ENCODE results near the gene RFTN1. TPM values are rescaled to one million over a fixed set of nuclear protein-coding genes. Genes with fewer than 3 reads are reported as not detected.
A peak's percentile ranks its signal among the peaks of the same experiment; 100 is the strongest.

The RFTN1 gene
- total and polyA plus RNA-seq, 2 donors from 2014 or later, result 15.3 to 34.1 TPM

GRCh38 chr3:16496008-16496407, 17.5 kb downstream of the RFTN1 start:
- TF ChIP-seq CTCF (IDR thresholded peaks at IDR 0.05; ENCODE audit: borderline replicate concordance, extremely low read depth, insufficient read depth), result no peak
- no peaks in the 10 kb centered on the region for H3K9me3 ChIP-seq (ENCODE audit: control insufficient read depth in 2 of 3, insufficient read depth in 1 of 3, low read length in 3 of 3)
- H3K27me3 ChIP-seq (ENCODE audit: control insufficient read depth, insufficient read depth, low read length), result no peaks in the 10 kb centered on the region
- DNase-seq (no peak), FAIRE-seq (no peak)
- H3K36me3 ChIP-seq (ENCODE audit: control insufficient read depth in 2 of 3, insufficient read depth in 3 of 3, low read length in 3 of 3), result peaks cover 0 to 6% (median 0%) of the 10 kb centered on the region in 3 donors
- intact Hi-C loops (cut with DNase I), result no loop called here
- H3K9ac ChIP-seq (ENCODE audit: low read length in 3 of 3), result no peak overlapping the region
- no peak overlapping the region for H3K27ac ChIP-seq (ENCODE audit: low read depth in 2 of 2, low read length in 2 of 2)
- peaks cover 0 to 8% (median 6%) of the 10 kb centered on the region in 3 donors for H3K4me1 ChIP-seq (ENCODE audit: control insufficient read depth in 2 of 3, insufficient read depth in 2 of 3, low read depth in 1 of 3, low read length in 3 of 3)
- H3K4me3 ChIP-seq (ENCODE audit: low read length in 3 of 3), result no peak overlapping the region

- FAIRE-seq (no peak), DNase-seq (peak in 1 of 5 donors; percentile 68)
- H3K9ac ChIP-seq (ENCODE audit: low read length in 3 of 3), result no peak overlapping the region
- no peaks in the 10 kb centered on the region for H3K9me3 ChIP-seq (ENCODE audit: control insufficient read depth in 2 of 3, insufficient read depth in 1 of 3, low read length in 3 of 3)
- no peak overlapping the region for H3K27ac ChIP-seq (ENCODE audit: low read depth in 2 of 2, low read length in 2 of 2)
- H3K4me1 ChIP-seq (ENCODE audit: control insufficient read depth in 2 of 3, insufficient read depth in 2 of 3, low read depth in 1 of 3, low read length in 3 of 3), result peaks cover 0 to 8% (median 6%) of the 10 kb centered on the region in 3 donors
- TF ChIP-seq CTCF (IDR thresholded peaks at IDR 0.05; ENCODE audit: borderline replicate concordance, extremely low read depth, insufficient read depth), result no peak
- peaks cover 0 to 6% (median 0%) of the 10 kb centered on the region in 3 donors for H3K36me3 ChIP-seq (ENCODE audit: control insufficient read depth in 2 of 3, insufficient read depth in 3 of 3, low read length in 3 of 3)
- H3K4me3 ChIP-seq (ENCODE audit: low read length in 3 of 3), result no peak overlapping the region
- intact Hi-C loops (cut with DNase I), result no loop called here
- no peaks in the 10 kb centered on the region for H3K27me3 ChIP-seq (ENCODE audit: control insufficient read depth, insufficient read depth, low read length)
Measured at GRCh38 chr3:16494814-16495431, 18.6 kb downstream of the RFTN1 start.

- no peak for TF ChIP-seq CTCF (IDR thresholded peaks at IDR 0.05; ENCODE audit: borderline replicate concordance, extremely low read depth, insufficient read depth)
- Histone ChIP-seq H3K4me1 (ENCODE audit: control insufficient read depth in 2 of 3, insufficient read depth in 2 of 3, low read depth in 1 of 3, low read length in 3 of 3) (peaks cover 0 to 8% (median 6%) of the 10 kb centered on the region in 3 donors), H3K9ac (ENCODE audit: low read length in 3 of 3) (no peak overlapping the region), H3K27ac (ENCODE audit: low read depth in 2 of 2, low read length in 2 of 2) (no peak overlapping the region), H3K36me3 (ENCODE audit: control insufficient read depth in 2 of 3, insufficient read depth in 3 of 3, low read length in 3 of 3) (peaks cover 0 to 6% (median 0%) of the 10 kb centered on the region in 3 donors), H3K27me3 (ENCODE audit: control insufficient read depth, insufficient read depth, low read length) (no peaks in the 10 kb centered on the region), H3K4me3 (ENCODE audit: low read length in 3 of 3) (no peak overlapping the region), H3K9me3 (ENCODE audit: control insufficient read depth in 2 of 3, insufficient read depth in 1 of 3, low read length in 3 of 3) (no peaks in the 10 kb centered on the region)
- DNase-seq, result no peak
- no peak for FAIRE-seq
- intact Hi-C loops (cut with DNase I), result no loop called here
Measured at GRCh38 chr3:16494094-16494493, 19.4 kb downstream of the RFTN1 start.
